ENCODE measurements around the gene CTF1.

- TF ChIP-seq CTCF (conservative IDR thresholded peaks at IDR 0.05; ENCODE audit: low read length): no peak
- no peak for TF ChIP-seq EZH2phosphoT487 (IDR thresholded peaks at IDR 0.05; ENCODE audit: borderline replicate concordance)
Observed at GRCh38 chr16:30853758-30854157, 42.7 kb upstream of the CTF1 start.

Data from Loucy (cell line).